OCI-LY3 (cell line): ENCODE measurements around the gene CHRM5.

Experiments
- EZH2phosphoT487 ChIP-seq: fragments of 200-600 bp; shearing (Covaris generic); IDR thresholded peaks from 2 replicates; pipeline ENCODE4 v1.6.1; 2018; ENCODE audit warnings: antibody characterized with exemption, mixed run types, low read depth
- TF ChIP-seq, protein P1 (sequence below): fragments of 200-600, 300-600 bp; sonication (generic); IDR thresholded peaks from 2 replicates; pipeline ENCODE4 v1.5.1; 2014; ENCODE audit warnings: antibody characterized with exemption, low read length, low read depth

DNA sequence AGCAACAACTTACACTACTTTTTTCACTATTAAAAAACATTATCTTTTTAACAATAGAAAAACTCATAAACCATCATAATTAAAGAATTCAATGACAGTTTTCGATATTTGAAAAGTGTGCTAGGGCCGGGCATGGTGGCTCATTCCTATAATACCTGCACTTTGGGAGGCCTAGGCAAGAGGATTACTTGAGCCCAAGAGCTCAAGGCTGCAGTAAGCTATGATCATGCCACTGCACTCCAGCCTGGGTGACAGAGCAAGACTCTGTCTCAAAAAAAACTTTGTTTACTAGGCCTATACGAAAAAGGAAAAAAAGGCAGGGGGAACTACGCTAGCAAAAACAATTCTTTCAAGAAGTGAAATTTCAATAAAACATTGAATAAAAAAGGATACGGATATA, 42.6 kb downstream of the CHRM5 start:
- TF ChIP-seq EZH2phosphoT487: no peak
- TF ChIP-seq, protein P1, sequence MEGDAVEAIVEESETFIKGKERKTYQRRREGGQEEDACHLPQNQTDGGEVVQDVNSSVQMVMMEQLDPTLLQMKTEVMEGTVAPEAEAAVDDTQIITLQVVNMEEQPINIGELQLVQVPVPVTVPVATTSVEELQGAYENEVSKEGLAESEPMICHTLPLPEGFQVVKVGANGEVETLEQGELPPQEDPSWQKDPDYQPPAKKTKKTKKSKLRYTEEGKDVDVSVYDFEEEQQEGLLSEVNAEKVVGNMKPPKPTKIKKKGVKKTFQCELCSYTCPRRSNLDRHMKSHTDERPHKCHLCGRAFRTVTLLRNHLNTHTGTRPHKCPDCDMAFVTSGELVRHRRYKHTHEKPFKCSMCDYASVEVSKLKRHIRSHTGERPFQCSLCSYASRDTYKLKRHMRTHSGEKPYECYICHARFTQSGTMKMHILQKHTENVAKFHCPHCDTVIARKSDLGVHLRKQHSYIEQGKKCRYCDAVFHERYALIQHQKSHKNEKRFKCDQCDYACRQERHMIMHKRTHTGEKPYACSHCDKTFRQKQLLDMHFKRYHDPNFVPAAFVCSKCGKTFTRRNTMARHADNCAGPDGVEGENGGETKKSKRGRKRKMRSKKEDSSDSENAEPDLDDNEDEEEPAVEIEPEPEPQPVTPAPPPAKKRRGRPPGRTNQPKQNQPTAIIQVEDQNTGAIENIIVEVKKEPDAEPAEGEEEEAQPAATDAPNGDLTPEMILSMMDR: no peak
